Loucy (cell line): ENCODE results near the gene WHAMM.

ENCODE experiments used
- EZH2phosphoT487 ChIP-seq: fragments of 200-600 bp; IDR thresholded peaks from 2 replicates; pipeline ENCODE4 v1.6.1; 2018; ENCODE audit warnings: antibody characterized with exemption, mild to moderate bottlenecking, moderate library complexity, borderline replicate concordance
- TF ChIP-seq, protein P1 (sequence below): fragments of 200-600 bp; sonication (generic); conservative IDR thresholded peaks from 2 replicates; pipeline ENCODE4 v1.5.1; 2014; ENCODE audit warnings: mild to moderate bottlenecking, antibody characterized with exemption, low read length

DNA sequence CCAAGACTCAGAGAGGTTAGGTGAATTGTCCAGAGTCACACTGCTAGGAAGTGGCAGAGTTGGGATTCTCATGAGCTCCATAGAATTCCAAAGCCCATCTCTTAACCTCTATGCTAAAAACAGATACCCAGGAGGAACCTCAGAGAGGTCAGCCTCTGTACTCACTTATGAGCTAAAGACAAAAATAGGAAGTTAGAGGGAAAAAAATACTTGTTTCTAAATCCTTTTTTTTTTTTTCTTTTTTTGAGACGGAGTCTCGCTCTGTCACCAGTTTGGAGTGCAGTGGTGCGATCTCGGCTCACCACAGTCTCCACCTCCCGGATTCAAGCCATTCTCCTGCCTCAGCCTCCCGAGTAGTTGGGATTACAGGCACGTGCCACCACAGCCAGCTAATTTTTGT, 34.9 kb upstream of the WHAMM start:
- TF ChIP-seq, protein P1, sequence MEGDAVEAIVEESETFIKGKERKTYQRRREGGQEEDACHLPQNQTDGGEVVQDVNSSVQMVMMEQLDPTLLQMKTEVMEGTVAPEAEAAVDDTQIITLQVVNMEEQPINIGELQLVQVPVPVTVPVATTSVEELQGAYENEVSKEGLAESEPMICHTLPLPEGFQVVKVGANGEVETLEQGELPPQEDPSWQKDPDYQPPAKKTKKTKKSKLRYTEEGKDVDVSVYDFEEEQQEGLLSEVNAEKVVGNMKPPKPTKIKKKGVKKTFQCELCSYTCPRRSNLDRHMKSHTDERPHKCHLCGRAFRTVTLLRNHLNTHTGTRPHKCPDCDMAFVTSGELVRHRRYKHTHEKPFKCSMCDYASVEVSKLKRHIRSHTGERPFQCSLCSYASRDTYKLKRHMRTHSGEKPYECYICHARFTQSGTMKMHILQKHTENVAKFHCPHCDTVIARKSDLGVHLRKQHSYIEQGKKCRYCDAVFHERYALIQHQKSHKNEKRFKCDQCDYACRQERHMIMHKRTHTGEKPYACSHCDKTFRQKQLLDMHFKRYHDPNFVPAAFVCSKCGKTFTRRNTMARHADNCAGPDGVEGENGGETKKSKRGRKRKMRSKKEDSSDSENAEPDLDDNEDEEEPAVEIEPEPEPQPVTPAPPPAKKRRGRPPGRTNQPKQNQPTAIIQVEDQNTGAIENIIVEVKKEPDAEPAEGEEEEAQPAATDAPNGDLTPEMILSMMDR: no peak
- no peak for TF ChIP-seq EZH2phosphoT487
